GM23338 (cell line): ENCODE results near the gene DACT2. TPM values are rescaled to one million over a fixed set of nuclear protein-coding genes. Genes with fewer than 3 reads are reported as not detected.

Experiments used
- ATAC-seq: fragments of 200-7000 bp; cut with Tn5 transposase; 3 replicates; pipeline ENCODE4 v1.9.1; 2020
- DNase-seq: peaks from one replicate; pipeline ENCODE4 v3.0.0-alpha.2; 2015; ENCODE audit warnings: low spot score
- H2AFZ ChIP-seq: fragments of 200-600 bp; sonication (generic); 2 replicates; pipeline ENCODE4 v1.8.0; 2016; ENCODE audit warnings: antibody characterized with exemption, mild to moderate bottlenecking, moderate library complexity
- H3F3A ChIP-seq: fragments of 200-600 bp; sonication (generic); replicated peaks from 2 replicates; pipeline ENCODE4 v1.8.0; 2017; ENCODE audit warnings: antibody characterized with exemption, mixed run types, low read depth
- H3K27ac ChIP-seq: fragments of 200-600 bp; sonication (generic); 2 replicates; pipeline ENCODE4 v1.6.1; 2016; ENCODE audit warnings: low read depth
- H3K27me3 ChIP-seq: fragments of 200-600 bp; sonication (generic); 2 replicates; pipeline ENCODE4 v1.8.0; 2016; ENCODE audit warnings: mild to moderate bottlenecking, mixed run types, moderate library complexity; ENCODE audit not compliant: insufficient read depth
- H3K36me3 ChIP-seq: fragments of 200-600 bp; sonication (generic); 2 replicates; pipeline ENCODE4 v1.8.0; 2016; ENCODE audit warnings: mild to moderate bottlenecking; ENCODE audit not compliant: insufficient read depth
- H3K4me1 ChIP-seq: fragments of 200-600 bp; sonication (generic); 2 replicates; pipeline ENCODE4 v1.8.0; 2016; ENCODE audit warnings: mild to moderate bottlenecking, moderate library complexity; ENCODE audit not compliant: insufficient read depth
- H3K4me2 ChIP-seq: fragments of 200-600 bp; sonication (generic); 2 replicates; pipeline ENCODE4 v1.7.1; 2017; ENCODE audit warnings: mixed run types
- H3K4me3 ChIP-seq: fragments of 200-600 bp; sonication (generic); 2 replicates; pipeline ENCODE4 v1.6.1; 2016; ENCODE audit warnings: mixed run types
- H3K79me2 ChIP-seq: fragments of 200-600 bp; sonication (generic); replicated peaks from 2 replicates; pipeline ENCODE4 v1.8.0; 2017; ENCODE audit warnings: mild to moderate bottlenecking; ENCODE audit not compliant: insufficient read depth
- H3K9me2 ChIP-seq: fragments of 200-600 bp; sonication (generic); 2 replicates; pipeline ENCODE4 v1.8.0; 2017; ENCODE audit not compliant: insufficient read depth
- H4K20me1 ChIP-seq: fragments of 200-600 bp; sonication (generic); replicated peaks from 2 replicates; pipeline ENCODE4 v1.8.0; 2017; ENCODE audit warnings: mild to moderate bottlenecking; ENCODE audit not compliant: insufficient read depth
- H3K27ac Mint-ChIP-seq: 2 replicates; pipeline ENCODE4 v1.8.0; 2020; ENCODE audit warnings: inconsistent platforms, mild to moderate bottlenecking, moderate library complexity, mixed read lengths
- H3K27me3 Mint-ChIP-seq: 3 replicates; pipeline ENCODE4 v1.8.0; 2022; ENCODE audit warnings: low read depth, mild to moderate bottlenecking, moderate library complexity, mixed read lengths, inconsistent platforms; ENCODE audit not compliant: insufficient read depth, poor library complexity
- H3K36me3 Mint-ChIP-seq: 3 replicates; pipeline ENCODE4 v1.8.0; 2021; ENCODE audit warnings: low read depth, mild to moderate bottlenecking, inconsistent platforms, moderate library complexity, mixed read lengths
- H3K4me1 Mint-ChIP-seq: 3 replicates; pipeline ENCODE4 v1.8.0; 2020; ENCODE audit warnings: mild to moderate bottlenecking, inconsistent platforms, mixed read lengths
- H3K4me3 Mint-ChIP-seq: 3 replicates; pipeline ENCODE4 v1.8.0; 2021; ENCODE audit warnings: moderate library complexity, mild to moderate bottlenecking, inconsistent platforms, mixed read lengths
- H3K9me3 Mint-ChIP-seq: 3 replicates; pipeline ENCODE4 v1.8.0; 2020; ENCODE audit warnings: moderate library complexity, mild to moderate bottlenecking, inconsistent platforms, mixed read lengths
- CREB1 ChIP-seq: fragments of 250-450 bp; sonication (Bioruptor Pico); IDR thresholded peaks from 2 replicates; pipeline ENCODE4 v1.5.0; 2020; ENCODE audit warnings: low read depth, mild to moderate bottlenecking, moderate library complexity
- EZH2 ChIP-seq: fragments of 200-600 bp; sonication (generic); IDR thresholded peaks from one replicate; pipeline ENCODE4 v1.8.0; 2017; ENCODE audit warnings: antibody characterized with exemption, mild to moderate bottlenecking, low read depth; ENCODE audit not compliant: unreplicated experiment
- EZH2phosphoT487 ChIP-seq: fragments of 200-600 bp; sonication (generic); IDR thresholded peaks from one replicate; pipeline ENCODE4 v1.8.1; 2018; ENCODE audit warnings: antibody characterized with exemption; ENCODE audit not compliant: unreplicated experiment
- JUNB ChIP-seq: IDR thresholded peaks from one replicate; pipeline ENCODE4 v1.6.1; 2016; ENCODE audit warnings: antibody characterized with exemption; ENCODE audit not compliant: unreplicated experiment
- NANOG ChIP-seq: IDR thresholded peaks from 2 replicates; pipeline ENCODE4 v1.6.1; 2016; ENCODE audit warnings: antibody characterized with exemption, borderline replicate concordance
- POLR2AphosphoS5 ChIP-seq: IDR thresholded peaks from 2 replicates; pipeline ENCODE4 v1.6.1; 2016; ENCODE audit warnings: antibody characterized with exemption, low read depth
- STAT1 ChIP-seq: IDR thresholded peaks from one replicate; pipeline ENCODE4 v1.6.1; 2016; ENCODE audit warnings: antibody characterized with exemption; ENCODE audit not compliant: unreplicated experiment
- polyA plus RNA-seq: library from polyadenylated mRNA; unstranded; fragments of >200 nt; fragmentation: Nextera tagmentation; extraction: Ambion mirVana; gene quantifications from 2 replicates; pipeline ENCODE4 v1.2.1, GENCODE V29; 2016
- total RNA-seq: library from RNA; depleted of rRNA; stranded (reverse); fragments of >200 nt; shearing (Covaris generic); gene quantifications from 2 replicates; pipeline ENCODE4 v1.2.3, GENCODE V29; 2014
- TF ChIP-seq, protein P1 (sequence below): IDR thresholded peaks from 2 replicates; pipeline ENCODE4 v1.6.1; 2016; ENCODE audit warnings: antibody characterized with exemption
- TF ChIP-seq, protein P2 (sequence below), 2 experiments: fragments of 200-600 bp in 1 of 2; sonication (generic) in 1 of 2; conservative IDR thresholded peaks; 2 replicates each; pipeline versions ENCODE4 v1.5.1 to v1.6.1; 2016 to 2017; ENCODE audit warnings: antibody characterized with exemption in 2 of 2, low read depth in 2 of 2, mild to moderate bottlenecking in 2 of 2, moderate library complexity in 1 of 2
- TF ChIP-seq, protein P3 (sequence below): IDR thresholded peaks from one replicate; pipeline ENCODE4 v1.6.1; 2018; ENCODE audit warnings: antibody characterized with exemption; ENCODE audit not compliant: unreplicated experiment

Gene DACT2
- total and polyA plus RNA-seq, 2 experiments from 2014 or later = 1.8 to 10.6 TPM

DNA sequence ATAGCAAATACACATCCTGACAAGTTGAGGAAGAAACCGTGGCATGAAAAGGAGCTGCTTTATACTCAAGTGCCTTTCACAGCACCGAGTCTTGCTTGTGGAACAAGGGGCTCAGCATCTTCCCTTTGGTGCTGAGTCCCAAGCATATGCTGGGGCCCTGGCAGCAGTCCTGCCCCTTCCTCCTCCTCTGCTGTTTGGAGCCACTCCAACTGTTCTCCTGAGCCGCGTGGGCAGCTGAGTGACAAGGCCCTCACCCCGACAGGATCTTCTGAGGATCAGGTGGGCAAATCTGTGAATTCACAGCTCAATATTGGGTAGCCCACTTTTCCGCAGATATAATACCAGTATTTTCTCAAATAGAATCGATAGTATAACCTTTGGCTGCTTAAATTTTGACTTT, 24.7 kb downstream of the DACT2 start:
- Mint-ChIP-seq H3K9me3 (no peaks in the 10 kb centered on the region), H3K27ac (no peak overlapping the region), H3K4me1 (no peaks in the 10 kb centered on the region; the same call in 2 of the 3 replicates), H3K36me3 (no peaks in the 10 kb centered on the region), H3K27me3 (peaks cover 2% of the 10 kb centered on the region), H3K4me3 (no peak overlapping the region)
- TF ChIP-seq EZH2phosphoT487 = no peak
- TF ChIP-seq EZH2 = no peak
- Histone ChIP-seq H3K36me3 (no peaks in the 10 kb centered on the region), H3K79me2 (no peaks in the 10 kb centered on the region), H3K4me2 (no peak overlapping the region), H3K9me2 (no peaks in the 10 kb centered on the region), H3K27ac (no peak overlapping the region), H3F3A (no peaks in the 10 kb centered on the region), H3K4me3 (no peak overlapping the region), H4K20me1 (no peaks in the 10 kb centered on the region), H3K27me3 (no peaks in the 10 kb centered on the region), H3K4me1 (no peaks in the 10 kb centered on the region), H2AFZ (no peak overlapping the region)
- DNase-seq (no peak), ATAC-seq (no peak)

DNA sequence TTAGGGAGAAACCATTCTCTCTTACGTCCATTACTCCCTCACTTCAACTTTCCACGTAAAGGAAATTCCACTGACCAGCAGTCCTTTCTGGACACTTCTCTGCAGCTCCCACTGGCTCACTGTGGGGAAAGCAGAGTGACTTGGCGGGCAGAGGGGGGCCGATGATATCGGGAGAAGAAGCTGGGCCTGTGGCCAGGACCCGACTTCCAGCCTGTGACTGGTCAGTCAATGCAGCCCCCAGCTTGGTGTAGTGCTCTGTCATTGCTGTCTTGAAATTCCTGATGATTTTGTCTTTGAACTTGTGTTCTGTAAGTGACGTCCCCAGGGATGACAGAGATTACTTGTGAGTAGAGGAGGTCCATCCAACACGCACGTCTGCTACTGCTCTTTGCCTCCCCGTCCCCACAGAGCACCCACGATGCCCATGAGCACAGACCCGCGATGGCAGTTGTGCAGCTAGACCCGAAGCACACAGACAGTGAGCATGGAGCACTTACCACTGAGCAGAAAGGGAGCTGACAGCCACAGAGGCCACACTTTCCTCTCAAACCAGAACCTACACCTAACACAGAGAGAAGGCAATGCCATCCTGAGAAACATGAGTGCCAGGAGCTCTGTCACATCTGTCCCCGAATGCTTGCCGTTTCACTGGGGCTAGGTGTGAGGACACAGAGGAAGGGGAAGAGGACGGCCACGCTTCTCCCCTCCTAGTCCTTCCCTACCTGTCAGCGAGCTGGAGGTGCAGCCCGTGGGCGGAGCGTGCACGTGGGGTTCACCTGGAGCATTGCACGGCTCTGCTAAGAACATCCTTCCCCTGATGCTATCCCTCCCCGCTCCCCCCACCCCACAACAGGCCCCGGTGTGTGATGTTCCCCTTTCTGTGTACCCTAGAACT, 25.7 kb downstream of the DACT2 start:
- DNase-seq = no peak
- H3K4me3 ChIP-seq = no peak overlapping the region
- H4K20me1 ChIP-seq = no peaks in the 10 kb centered on the region
- no peak for TF ChIP-seq STAT1
- no peak for TF ChIP-seq POLR2AphosphoS5
- no peak for TF ChIP-seq JUNB
- TF ChIP-seq, protein P1, sequence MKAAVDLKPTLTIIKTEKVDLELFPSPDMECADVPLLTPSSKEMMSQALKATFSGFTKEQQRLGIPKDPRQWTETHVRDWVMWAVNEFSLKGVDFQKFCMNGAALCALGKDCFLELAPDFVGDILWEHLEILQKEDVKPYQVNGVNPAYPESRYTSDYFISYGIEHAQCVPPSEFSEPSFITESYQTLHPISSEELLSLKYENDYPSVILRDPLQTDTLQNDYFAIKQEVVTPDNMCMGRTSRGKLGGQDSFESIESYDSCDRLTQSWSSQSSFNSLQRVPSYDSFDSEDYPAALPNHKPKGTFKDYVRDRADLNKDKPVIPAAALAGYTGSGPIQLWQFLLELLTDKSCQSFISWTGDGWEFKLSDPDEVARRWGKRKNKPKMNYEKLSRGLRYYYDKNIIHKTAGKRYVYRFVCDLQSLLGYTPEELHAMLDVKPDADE = no peak
- no peak for TF ChIP-seq EZH2
- no peak for TF ChIP-seq CREB1 (CRISPR knock-in tag)
- TF ChIP-seq NANOG = no peak
- TF ChIP-seq EZH2phosphoT487 = no peak
- TF ChIP-seq, protein P2, sequence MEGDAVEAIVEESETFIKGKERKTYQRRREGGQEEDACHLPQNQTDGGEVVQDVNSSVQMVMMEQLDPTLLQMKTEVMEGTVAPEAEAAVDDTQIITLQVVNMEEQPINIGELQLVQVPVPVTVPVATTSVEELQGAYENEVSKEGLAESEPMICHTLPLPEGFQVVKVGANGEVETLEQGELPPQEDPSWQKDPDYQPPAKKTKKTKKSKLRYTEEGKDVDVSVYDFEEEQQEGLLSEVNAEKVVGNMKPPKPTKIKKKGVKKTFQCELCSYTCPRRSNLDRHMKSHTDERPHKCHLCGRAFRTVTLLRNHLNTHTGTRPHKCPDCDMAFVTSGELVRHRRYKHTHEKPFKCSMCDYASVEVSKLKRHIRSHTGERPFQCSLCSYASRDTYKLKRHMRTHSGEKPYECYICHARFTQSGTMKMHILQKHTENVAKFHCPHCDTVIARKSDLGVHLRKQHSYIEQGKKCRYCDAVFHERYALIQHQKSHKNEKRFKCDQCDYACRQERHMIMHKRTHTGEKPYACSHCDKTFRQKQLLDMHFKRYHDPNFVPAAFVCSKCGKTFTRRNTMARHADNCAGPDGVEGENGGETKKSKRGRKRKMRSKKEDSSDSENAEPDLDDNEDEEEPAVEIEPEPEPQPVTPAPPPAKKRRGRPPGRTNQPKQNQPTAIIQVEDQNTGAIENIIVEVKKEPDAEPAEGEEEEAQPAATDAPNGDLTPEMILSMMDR (conservative IDR thresholded peaks at IDR 0.05; ENCODE audit: low read depth in 2 of 2) = no peak
- TF ChIP-seq, protein P3, sequence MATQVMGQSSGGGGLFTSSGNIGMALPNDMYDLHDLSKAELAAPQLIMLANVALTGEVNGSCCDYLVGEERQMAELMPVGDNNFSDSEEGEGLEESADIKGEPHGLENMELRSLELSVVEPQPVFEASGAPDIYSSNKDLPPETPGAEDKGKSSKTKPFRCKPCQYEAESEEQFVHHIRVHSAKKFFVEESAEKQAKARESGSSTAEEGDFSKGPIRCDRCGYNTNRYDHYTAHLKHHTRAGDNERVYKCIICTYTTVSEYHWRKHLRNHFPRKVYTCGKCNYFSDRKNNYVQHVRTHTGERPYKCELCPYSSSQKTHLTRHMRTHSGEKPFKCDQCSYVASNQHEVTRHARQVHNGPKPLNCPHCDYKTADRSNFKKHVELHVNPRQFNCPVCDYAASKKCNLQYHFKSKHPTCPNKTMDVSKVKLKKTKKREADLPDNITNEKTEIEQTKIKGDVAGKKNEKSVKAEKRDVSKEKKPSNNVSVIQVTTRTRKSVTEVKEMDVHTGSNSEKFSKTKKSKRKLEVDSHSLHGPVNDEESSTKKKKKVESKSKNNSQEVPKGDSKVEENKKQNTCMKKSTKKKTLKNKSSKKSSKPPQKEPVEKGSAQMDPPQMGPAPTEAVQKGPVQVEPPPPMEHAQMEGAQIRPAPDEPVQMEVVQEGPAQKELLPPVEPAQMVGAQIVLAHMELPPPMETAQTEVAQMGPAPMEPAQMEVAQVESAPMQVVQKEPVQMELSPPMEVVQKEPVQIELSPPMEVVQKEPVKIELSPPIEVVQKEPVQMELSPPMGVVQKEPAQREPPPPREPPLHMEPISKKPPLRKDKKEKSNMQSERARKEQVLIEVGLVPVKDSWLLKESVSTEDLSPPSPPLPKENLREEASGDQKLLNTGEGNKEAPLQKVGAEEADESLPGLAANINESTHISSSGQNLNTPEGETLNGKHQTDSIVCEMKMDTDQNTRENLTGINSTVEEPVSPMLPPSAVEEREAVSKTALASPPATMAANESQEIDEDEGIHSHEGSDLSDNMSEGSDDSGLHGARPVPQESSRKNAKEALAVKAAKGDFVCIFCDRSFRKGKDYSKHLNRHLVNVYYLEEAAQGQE = no peak

More for the DNA sequence above, 25.7 kb downstream of the DACT2 start:
- Mint-ChIP-seq H3K36me3 (no peaks in the 10 kb centered on the region), H3K27ac (no peak overlapping the region), H3K9me3 (no peaks in the 10 kb centered on the region), H3K27me3 (peaks cover 2% of the 10 kb centered on the region), H3K4me1 (no peaks in the 10 kb centered on the region), H3K4me3 (no peak overlapping the region)
- H3K79me2 ChIP-seq = no peaks in the 10 kb centered on the region
- no peak overlapping the region for H3K4me2 ChIP-seq
- H3F3A ChIP-seq = no peaks in the 10 kb centered on the region
- H3K27ac ChIP-seq = no peak overlapping the region
- H3K27me3 ChIP-seq = no peaks in the 10 kb centered on the region
- H3K4me1 ChIP-seq = no peaks in the 10 kb centered on the region
- H3K9me2 ChIP-seq = no peaks in the 10 kb centered on the region
- no peaks in the 10 kb centered on the region for H3K36me3 ChIP-seq
- no peak overlapping the region for H2AFZ ChIP-seq
- no peak for ATAC-seq
